Gastroesophageal sphincter (tissue), 3 donors: ENCODE measurements around the gene SLC12A4.

Experiments used
- CTCF ChIP-seq, 4 experiments: fragments of 200-600 bp in 2 of 4; fragments of 450-650 bp in 2 of 4; sonication (generic) in 1 of 4; IDR thresholded peaks; one replicate each; pipeline ENCODE4 v1.5.1; 2017 to 2019; ENCODE audit warnings: antibody characterized with exemption in 4 of 4, mild to moderate bottlenecking in 2 of 4, moderate library complexity in 2 of 4
- POLR2A ChIP-seq, 2 donors: fragments of 450-650 bp; IDR thresholded peaks; one replicate each; pipeline ENCODE4 v1.6.1; 2017; ENCODE audit warnings: antibody characterized with exemption in 2 of 2, mild to moderate bottlenecking in 2 of 2, moderate library complexity in 1 of 2

- TF ChIP-seq CTCF (IDR thresholded peaks at IDR 0.05), result no peak
- TF ChIP-seq POLR2A (IDR thresholded peaks at IDR 0.05), result no peak
These were observed 31.4 kb downstream of the SLC12A4 start for GRCh38 chr16:67936880-67937605.
